ENCODE results near the gene TRIP6. TPM values are rescaled to one million over a fixed set of nuclear protein-coding genes. Genes with fewer than 3 reads are reported as not detected.
A peak's percentile ranks its signal among the peaks of the same experiment; 100 is the strongest.

The TRIP6 gene
- total RNA-seq, 4 donors from 2014 or later = 4.6 to 9.1 (median 7.3) TPM

GRCh38 chr7:100892364-100893317, 25.5 kb downstream of the TRIP6 start:
- peaks cover 0 to 6% (median 0%) of the 10 kb centered on the region in 3 donors for H3K27me3 ChIP-seq
- H3K4me1 ChIP-seq = peaks cover 32 to 64% of the 10 kb centered on the region in 2 donors
- H3K9me3 ChIP-seq = no peaks in the 10 kb centered on the region
- no peak overlapping the region for H3K4me3 ChIP-seq
- H3K27ac ChIP-seq = peak overlapping the region; percentile 30 to 95 (median 91)
- ATAC-seq (no peak), DNase-seq (no peak)
- peaks cover 0 to 10% of the 10 kb centered on the region in 2 donors for H3K36me3 ChIP-seq
- TF ChIP-seq CTCF (IDR thresholded peaks at IDR 0.05 in 4 of 5, conservative IDR thresholded peaks at IDR 0.05 in 1 of 5) = no peak
- TF ChIP-seq POLR2A (IDR thresholded peaks at IDR 0.05) = no peak
- in situ Hi-C loops (cut with MboI; ENCODE audit: low sequenced_read_pairs in 4 of 4) (loop anchor here in 1 of 4 donors (5.0 kb wide), 1 partner anchor 165 kb away; no protein-coding TSS in a partner anchor), intact Hi-C loops (cut with DNase I; ENCODE audit: low total_unique reads) (loop anchor here (10.0 kb wide), 1 partner anchor 352 kb away; the partner anchor contains the start of gene FIS1)

GRCh38 chr7:100893318-100893895, 26.2 kb downstream of the TRIP6 start:
- peaks cover 26 to 56% of the 10 kb centered on the region in 2 donors for H3K4me1 ChIP-seq
- in situ Hi-C loops (cut with MboI; ENCODE audit: low sequenced_read_pairs in 4 of 4) = loop anchor here in 1 of 4 donors (5.0 kb wide), 1 partner anchor 164 kb away; no protein-coding TSS in a partner anchor

GRCh38 chr7:100893910-100894721, 26.9 kb downstream of the TRIP6 start:
- H3K4me1 ChIP-seq = peaks cover 18 to 49% of the 10 kb centered on the region in 2 donors
- H3K27ac ChIP-seq = peak overlapping the region; percentile 82 to 95 (median 91)
- DNase-seq (peak in 1 of 2 donors; percentile 27), ATAC-seq (no peak)
- TF ChIP-seq CTCF (IDR thresholded peaks at IDR 0.05 in 4 of 5, conservative IDR thresholded peaks at IDR 0.05 in 1 of 5) (no peak), POLR2A (IDR thresholded peaks at IDR 0.05) (no peak)
- H3K4me3 ChIP-seq = peak overlapping the region; percentile 67 to 90 (median 81)
- in situ Hi-C loops (cut with MboI; ENCODE audit: low sequenced_read_pairs in 4 of 4) (loop anchor here in 1 of 4 donors (5.0 kb wide), 1 partner anchor 163 kb away; no protein-coding TSS in a partner anchor), intact Hi-C loops (cut with DNase I; ENCODE audit: low total_unique reads) (loop anchor here (2.0 to 10.0 kb wide), 2 partner anchors 191 to 351 kb away; partner anchors contain the start of genes FIS1 and TRIM56)
- H3K9me3 ChIP-seq = no peaks in the 10 kb centered on the region
- H3K27me3 ChIP-seq = peaks cover 0 to 6% (median 0%) of the 10 kb centered on the region in 3 donors
- no peaks in the 10 kb centered on the region for H3K36me3 ChIP-seq

More at GRCh38 chr7:100893318-100893895, 26.2 kb downstream of the TRIP6 start:
- ATAC-seq (no peak), DNase-seq (no peak)
- Histone ChIP-seq H3K9me3 (no peaks in the 10 kb centered on the region), H3K27ac (peak overlapping the region; percentile 30 to 95 (median 91)), H3K4me3 (no peak overlapping the region), H3K27me3 (peaks cover 0 to 6% (median 0%) of the 10 kb centered on the region in 3 donors), H3K36me3 (peaks cover 0 to 2% of the 10 kb centered on the region in 2 donors)
- intact Hi-C loops (cut with DNase I; ENCODE audit: low total_unique reads) = loop anchor here (10.0 kb wide), 1 partner anchor 351 kb away; the partner anchor contains the start of gene FIS1
- TF ChIP-seq CTCF (IDR thresholded peaks at IDR 0.05 in 4 of 5, conservative IDR thresholded peaks at IDR 0.05 in 1 of 5) (no peak), POLR2A (IDR thresholded peaks at IDR 0.05) (no peak)

Data from gastrocnemius medialis (tissue), 4 donors.